GM19468 (cell line): ENCODE results near the gene ZNF432.
"Not testable (repeated sequence)": the region's sequence is repeated elsewhere in the genome, so short reads cannot be mapped to it uniquely, and the experiment has no call there.

Experiments used
- ATAC-seq: cut with Tn5 transposase; IDR thresholded peaks from one replicate; pipeline ENCODE4 v1.9.1; 2021; ENCODE audit warnings: mild to moderate bottlenecking, moderate library complexity, moderate number of reproducible peaks; ENCODE audit not compliant: unreplicated experiment; ENCODE audit errors: extremely low read depth

The ZNF432 gene

GRCh38 chr19:52048555-52049501 is at the start of gene ZNF432:
TSS of gene ZNF432 (minus strand) at chr19:52048838. CDS start at chr19:52046868, 1,970 bp downstream.
- ATAC-seq = peak; percentile 51

- not testable (repeated sequence) for ATAC-seq
Measured at GRCh38 chr19:52096416-52096815, 47.8 kb upstream of the ZNF432 start.

DNA sequence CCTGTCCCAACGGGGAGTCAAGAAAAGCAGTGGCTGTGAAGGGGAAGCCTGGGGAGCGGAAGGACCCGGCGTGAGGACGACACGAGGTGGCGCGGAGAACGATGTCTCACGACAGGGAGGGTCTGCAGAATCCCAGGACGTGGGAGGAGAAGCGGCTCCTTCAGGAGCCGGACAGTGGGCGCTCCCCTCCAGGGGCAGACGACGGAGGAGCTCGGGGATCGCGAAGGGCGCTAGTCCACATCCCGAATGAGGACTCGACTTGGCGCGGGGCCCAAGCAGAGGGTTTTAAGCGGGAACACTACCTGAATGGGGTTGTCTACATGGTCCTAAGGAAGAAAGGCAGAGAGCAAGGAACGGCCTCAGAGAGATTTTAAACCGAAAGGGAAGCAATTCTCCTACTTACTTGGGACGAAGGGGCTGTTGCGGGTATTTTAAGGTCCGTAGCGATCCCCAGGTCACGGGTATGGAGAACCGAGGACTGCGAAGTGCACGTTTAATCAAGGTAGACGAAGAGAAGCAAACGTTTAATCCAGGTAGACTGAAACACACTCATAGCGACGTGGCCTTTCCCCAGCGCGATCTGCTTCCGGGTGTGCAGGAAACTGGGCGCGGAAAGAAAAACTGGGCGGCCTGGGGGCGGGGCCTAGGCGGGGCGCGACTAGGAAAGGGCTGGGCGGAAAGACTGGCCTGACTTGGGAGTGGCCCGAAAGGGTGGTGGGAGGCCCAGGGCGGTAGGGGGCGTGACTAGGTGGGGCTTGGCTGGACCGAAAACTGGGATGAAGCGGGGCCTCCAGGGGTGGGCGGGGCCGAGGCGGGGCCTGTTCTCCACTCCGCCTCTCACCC is 46.8 kb upstream of the ZNF432 start, which contains the start of gene ZNF841:
TSS of gene ZNF841 (minus strand) at position 594 of the 843 bp plus-strand sequence. CDS start 10,964 bp downstream, outside the sequence.
- no peak for ATAC-seq

DNA sequence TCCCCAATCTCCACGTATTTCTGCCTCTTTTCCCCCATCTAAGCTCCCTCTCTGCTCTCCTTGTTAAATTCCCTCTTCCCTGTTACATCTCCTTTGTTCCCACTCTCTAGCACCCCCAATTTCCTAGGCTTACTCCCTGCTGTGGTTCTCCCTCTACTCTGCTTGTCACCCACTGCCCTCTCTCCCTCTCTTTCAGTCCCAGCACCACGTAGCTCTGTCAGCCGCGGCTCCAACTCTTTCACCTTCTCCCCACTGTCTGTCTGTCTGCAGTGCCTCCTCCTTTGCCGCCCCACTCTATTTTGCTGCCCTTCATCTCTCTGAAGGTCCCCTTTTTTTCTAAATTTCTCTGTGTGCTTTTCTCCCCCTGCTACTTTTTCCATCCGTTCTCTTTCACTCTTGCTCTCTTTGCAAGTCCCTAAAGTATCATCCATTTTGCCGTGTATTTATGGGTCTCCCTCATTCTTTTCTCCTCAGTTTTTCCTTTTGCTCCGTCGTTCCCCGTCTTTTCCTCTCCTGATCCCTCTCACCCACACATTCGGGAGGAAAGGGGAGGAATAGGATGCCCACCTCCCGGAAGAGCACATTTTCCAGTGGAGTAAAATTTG is 46.0 kb upstream of the ZNF432 start:
- no peak for ATAC-seq

DNA sequence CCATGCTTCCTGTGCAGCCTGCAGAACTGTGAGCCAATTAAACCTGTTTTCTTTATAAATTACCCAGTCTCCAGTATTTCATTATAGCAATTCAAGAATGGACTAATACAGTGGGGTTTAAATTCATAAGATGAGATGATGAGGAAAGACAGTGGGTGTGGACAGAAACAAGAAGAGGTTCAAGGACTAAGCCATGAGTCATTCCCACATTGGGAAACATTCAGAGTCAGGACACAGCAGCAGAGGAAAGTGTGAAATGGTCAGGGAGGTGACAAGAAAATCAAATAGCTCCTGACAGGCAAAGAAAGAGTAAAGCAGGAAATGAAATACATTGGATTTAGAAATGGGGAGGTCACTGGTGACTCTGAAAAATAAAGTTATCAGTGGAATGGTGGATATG is 37.8 kb upstream of the ZNF432 start:
- ATAC-seq = no peak

DNA sequence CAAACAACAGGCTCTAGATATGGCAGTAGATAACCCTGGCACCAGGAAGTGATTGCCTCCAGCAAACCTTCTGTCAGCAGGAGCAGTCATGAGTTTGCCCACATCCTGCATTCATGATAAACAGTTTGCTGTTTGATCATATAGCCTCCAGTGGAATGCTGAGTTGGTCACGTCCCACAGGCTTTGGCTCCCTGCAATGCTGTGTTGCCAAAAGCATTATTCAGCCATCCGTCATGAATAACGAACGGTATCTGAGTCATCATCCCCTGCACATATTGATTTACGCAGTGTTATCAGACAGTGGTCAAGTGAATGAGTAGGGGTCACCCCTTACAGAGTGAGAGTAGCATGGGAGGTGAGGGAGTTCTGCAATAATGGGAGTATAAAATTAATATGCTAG is 21.9 kb upstream of the ZNF432 start:
- ATAC-seq = no peak

DNA sequence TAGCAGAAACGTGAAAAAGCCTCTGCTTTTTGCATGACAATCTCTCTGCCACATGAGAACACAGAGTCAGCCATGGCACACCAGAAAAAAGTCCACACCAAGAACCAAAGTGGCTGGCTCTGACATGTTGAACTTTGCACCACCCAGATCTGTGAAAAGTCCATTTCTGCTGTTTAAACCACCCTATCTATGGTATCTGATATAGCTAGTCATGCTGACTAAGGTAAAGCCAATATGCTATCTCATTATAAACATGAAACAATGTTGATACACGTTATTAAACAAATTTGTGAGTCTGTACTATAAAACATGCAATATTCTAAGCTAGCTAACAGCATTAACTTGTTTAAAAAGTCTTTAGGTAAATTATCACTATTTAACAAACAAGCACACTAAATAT is 21.0 kb upstream of the ZNF432 start:
- no peak for ATAC-seq

- no peak for ATAC-seq
Measured at GRCh38 chr19:52066258-52066863, 17.7 kb upstream of the ZNF432 start.

- ATAC-seq = no peak
Measured at GRCh38 chr19:52065399-52065798, 16.8 kb upstream of the ZNF432 start.

GRCh38 chr19:52056480-52056879 is 7.8 kb upstream of the ZNF432 start:
- ATAC-seq = not testable (repeated sequence)

- ATAC-seq = not testable (repeated sequence)
Measured at GRCh38 chr19:52051736-52052135, 3.1 kb upstream of the ZNF432 start.

- no peak for ATAC-seq
Measured at GRCh38 chr19:52039169-52039568, 9.5 kb downstream of the ZNF432 start.

DNA sequence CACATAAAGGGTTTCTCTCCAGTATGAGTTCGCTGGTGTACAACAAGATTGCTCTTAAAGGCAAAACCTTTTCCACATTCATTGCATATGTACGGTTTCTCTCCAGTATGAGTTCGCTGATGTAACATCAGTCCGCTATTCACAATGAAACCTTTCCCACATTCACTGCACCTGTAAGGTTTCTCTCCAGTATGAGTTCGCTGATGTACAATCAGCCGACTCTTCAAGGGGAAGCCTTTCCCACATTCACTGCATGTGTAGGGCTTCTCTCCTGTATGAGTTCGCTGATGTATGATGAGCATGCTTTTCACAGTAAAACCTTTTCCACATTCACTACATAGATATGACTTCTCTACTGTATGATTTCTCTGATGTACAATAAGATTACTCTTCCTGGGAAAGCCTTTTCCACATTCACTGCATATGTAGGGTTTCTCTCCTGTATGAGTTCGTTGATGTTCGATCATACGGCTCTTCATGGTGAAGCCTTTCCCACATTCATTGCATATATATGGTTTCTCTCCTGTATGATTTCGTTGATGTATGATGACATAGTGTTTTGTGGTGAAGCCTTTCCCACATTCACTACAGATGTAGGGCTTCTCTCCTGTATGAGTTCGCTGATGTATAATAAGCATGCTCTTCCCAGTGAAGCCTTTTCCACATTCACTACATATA is 14.4 kb downstream of the ZNF432 start:
- ATAC-seq = no peak

DNA sequence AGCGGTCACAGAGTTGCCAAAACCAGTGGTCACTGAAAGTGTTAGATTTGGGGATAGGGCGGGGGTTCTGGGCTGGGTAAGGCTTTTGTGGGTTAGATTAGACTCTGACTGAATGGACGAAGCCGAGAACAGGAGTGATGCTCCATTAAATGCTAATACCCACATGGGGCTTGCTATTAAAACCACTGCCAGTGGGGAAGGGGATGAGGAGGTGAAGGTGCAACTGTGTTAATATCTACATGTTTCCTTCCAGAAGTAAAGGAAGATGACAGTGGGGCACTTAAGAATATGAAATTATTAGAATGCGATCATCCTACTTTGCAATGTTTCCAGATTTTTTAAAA is 19.9 kb downstream of the ZNF432 start:
- no peak for ATAC-seq

GRCh38 chr19:52028027-52028779 is 20.4 kb downstream of the ZNF432 start, which contains the start of gene ZNF614:
TSS of gene ZNF614 (minus strand) at chr19:52028379. CDS start at chr19:52025745, 2,634 bp downstream.
- ATAC-seq = peak; percentile 47

DNA sequence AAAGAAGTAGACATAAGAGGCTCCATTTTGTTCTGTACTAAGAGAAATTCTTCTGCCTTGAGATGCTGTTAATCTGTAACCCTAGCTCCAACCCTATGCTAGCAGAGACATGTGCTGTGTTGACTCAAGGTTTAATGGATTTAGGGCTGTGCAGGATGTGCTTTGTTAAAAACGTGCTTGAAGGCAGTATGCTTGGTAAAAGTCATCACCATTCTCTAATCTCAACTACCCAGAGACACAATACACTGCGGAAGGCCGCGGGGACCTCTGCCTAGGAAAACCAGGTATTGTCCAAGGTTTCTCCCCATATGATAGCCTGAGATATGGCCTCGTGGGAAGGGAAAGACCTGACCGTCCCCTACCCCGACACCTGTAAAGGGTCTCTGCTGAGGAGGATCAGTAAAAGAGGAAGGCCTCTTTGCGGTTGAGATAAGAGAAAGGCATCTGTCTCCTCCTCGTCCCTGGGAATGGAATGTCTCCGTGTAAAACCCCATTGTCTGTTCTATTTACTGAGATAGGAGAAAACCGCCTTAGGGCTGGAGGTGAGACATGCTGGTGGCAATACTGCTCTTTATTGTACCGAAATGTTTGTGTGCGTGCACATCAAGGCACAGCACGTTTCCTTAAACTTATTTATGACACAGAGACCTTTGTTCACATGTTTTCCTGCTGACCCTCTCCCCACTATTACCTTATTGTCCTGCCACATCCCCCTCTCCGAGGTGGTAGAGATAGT is 22.2 kb downstream of the ZNF432 start:
- not testable (repeated sequence) for ATAC-seq

DNA sequence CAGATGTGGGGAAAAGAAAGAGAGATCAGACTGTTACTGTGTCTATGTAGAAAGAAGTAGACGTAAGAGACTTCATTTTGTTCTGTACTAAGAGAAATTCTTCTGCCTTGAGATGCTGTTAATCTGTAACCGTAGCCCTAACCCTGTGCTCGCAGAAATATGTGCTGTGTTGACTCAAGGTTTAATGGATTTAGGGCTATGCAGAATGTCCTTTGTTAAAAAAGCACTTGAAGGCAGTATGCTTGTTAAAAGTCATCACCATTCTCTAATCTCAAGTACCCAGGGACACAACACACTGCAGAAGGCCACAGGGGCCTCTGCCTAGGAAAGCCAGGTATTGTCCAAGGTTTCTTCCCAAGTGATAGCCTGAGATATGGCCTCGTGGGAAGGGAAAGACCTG is 24.2 kb downstream of the ZNF432 start:
- not testable (repeated sequence) for ATAC-seq

- no peak for ATAC-seq
Measured at GRCh38 chr19:52022193-52022592, 26.4 kb downstream of the ZNF432 start.
